DMS 273 treated with DMSO at 0.1 percent for 48 hours (cell line): Measurements from ENCODE around the gene HS3ST1.

ENCODE experiments used
- DNase-seq: peaks from one replicate; lab custom pipeline; 2025; lab: John Stamatoyannopoulos, UW

The HS3ST1 gene

GRCh38 chr4:11428231-11428898 lies at the start of gene HS3ST1:
HS3ST1 (minus strand) TSS chr4:11428894; CDS start chr4:11400005, 28,889 bp downstream.
- no peak for DNase-seq

GRCh38 chr4:11475871-11476270 lies 47.2 kb upstream of the HS3ST1 start:
- no peak for DNase-seq

GRCh38 chr4:11474146-11474545 lies 45.5 kb upstream of the HS3ST1 start:
- DNase-seq = no peak

GRCh38 chr4:11472535-11472934 lies 43.8 kb upstream of the HS3ST1 start:
- no peak for DNase-seq

- no peak for DNase-seq
Observed at GRCh38 chr4:11471618-11472017, 42.9 kb upstream of the HS3ST1 start.

DNA sequence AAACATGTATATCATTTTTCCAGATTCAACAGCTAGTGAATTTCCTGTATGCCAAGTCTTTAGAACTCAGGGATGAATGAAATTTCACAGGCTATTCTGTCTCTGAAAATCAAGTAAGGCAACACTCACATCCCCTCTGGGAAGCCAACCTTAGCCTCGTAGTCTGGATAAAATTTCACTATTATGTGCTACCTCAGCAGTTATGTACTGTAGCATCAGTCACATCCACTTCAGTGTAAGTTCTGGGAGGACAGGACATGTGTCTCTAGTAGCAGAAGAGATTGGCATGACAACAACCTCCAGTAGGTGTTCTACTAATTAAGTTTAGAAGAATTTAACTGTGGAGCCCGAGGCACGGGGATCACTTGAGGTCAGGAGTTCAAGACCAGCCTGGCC lies 42.4 kb upstream of the HS3ST1 start:
- DNase-seq = no peak

DNA sequence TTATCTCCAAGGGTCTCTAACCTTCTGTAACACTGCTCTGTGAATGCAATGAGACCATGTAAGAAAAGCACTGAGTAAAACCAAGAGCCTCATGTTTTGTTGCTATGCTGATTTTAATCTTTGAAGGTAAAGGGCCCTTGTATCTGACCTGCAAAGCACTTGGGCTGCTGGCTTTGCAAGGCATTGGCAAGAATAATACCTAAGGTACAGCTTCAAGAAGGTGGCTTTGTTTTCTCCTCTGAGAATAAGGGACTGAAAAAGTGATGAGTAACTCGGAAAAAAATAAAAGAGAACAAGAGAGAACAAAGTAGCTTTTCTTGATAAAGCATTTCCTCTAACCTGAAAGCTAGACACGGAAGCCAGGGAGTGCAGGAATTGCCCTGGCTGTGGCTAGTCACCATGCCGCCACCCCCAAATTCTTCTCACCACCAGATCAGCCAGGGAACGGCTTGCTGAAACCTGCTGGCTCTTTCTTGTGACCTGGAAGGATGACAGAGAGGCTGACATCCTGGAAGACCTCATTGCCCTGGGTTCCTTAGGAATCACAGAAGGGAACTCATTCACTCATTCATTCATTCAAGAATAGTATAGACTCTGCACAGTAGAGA lies 41.8 kb upstream of the HS3ST1 start:
- DNase-seq = no peak

- DNase-seq = no peak
Observed at GRCh38 chr4:11469650-11470437, 41.1 kb upstream of the HS3ST1 start.

- DNase-seq = no peak
Observed at GRCh38 chr4:11468901-11469300, 40.2 kb upstream of the HS3ST1 start.

GRCh38 chr4:11467931-11468330 lies 39.2 kb upstream of the HS3ST1 start:
- no peak for DNase-seq

DNA sequence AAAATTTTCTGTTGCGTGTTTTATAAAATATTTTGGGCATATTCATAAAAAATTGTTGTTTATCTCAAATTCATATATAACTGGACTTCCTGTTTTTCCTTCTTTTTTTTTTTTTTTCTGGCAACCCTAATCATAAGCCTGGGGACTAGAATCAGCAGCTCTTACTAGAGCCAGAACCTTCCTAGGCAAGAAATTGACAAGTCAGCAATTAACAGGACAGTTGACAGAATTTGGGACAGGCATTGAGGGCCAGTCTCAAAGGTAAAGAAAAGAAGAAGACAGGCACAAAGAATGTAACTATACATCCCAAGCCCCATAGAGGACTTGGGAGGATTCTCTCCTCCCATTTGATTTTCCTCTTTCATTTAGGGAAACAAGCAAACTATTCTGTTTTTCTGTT lies 35.0 kb upstream of the HS3ST1 start:
- DNase-seq = no peak

DNA sequence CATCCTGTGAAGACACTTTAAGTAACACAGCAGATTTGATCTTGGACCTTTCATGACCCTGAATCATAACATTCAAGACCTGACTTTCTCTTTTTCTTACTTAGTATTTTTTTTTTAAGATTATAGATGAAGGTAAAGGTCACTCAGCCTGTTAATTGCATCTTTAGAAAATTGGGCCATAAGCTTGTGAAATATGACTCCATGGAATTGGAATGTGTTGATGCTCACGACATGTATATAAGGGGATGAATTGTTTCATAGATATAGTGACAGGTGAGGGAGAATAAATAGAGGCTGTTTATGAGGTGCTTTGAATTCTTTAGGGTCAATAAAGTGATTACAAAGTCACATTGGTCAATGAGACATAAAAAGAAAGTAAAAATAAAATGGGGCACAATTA lies 27.7 kb upstream of the HS3ST1 start:
- no peak for DNase-seq

DNA sequence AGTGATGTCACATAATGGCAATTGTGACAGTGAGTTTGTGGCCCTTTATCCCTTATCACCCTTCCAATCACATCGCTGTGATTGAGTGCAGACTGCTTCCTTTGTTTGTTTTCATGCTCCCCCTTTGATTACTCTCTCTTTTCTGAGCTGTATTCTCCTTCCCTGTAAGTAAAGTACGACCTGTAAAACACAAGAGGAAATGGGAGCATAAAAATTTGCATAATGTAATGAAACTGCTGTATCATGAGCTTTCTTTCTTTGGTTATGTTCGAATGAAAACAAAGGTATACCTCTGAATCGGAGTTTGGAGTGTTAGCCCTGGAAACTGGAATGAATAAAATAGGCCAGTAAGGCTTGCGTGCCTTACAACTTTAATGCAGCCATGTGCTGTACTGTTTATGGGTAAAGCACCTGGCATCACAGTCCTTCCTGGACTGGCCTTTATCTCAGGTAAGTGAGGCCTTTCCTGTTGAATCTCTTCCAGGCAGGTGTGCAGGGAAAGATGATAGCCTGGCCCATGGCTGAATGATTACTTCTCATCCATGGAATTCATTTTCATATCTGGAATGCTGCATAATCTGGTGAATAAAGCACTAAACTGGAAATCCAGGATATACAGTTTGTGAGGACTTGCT lies 26.6 kb upstream of the HS3ST1 start:
- no peak for DNase-seq

DNA sequence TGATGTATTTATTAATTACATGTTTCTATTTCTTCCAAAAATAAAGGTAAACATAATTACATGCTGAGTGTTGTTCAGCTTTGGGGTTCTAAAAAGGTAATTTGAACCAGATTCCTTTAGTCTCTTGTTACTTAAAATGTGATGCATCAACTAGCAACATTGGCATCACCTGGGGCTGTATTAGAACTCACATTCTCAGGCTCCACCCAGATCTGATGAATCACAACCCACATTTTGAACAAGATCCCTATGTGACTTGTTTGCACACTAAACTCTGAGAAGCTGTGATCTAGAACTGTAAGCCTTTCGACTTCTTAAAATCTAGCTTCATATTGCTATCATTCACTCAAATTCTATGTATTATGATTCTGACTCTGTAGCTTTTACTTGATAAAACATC lies 23.0 kb upstream of the HS3ST1 start:
- no peak for DNase-seq

DNA sequence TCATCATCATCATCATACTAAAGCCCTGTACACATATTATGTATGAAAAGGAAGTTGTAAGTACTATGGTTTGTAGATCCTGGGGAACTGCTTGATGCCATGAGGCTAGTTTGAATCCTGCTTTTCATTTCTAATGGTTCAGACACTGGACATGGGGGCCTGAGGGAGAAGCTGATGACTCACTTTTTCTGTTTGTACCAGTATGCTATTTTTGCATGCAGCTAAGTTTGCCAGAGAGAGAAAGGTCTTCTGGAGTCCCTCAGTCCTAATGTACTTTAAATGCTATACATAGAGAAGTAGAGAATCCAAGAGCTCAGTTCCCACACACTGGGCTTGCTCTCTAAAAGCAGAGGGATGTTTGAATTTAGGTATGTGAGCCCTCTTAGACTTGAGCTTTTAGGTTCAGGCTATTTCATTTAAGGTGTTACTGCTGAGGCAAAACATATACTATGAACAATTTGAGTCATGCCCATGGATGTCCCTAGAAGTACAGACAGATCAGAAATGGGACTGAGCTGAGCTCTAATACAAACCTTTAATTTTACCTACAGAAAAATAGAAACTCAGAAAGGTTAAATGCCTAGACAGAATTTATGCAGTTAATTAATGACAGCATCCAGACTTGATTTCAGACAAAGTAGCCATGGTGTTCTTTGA lies 17.6 kb upstream of the HS3ST1 start:
- no peak for DNase-seq

GRCh38 chr4:11441194-11441556 lies 12.5 kb upstream of the HS3ST1 start:
- DNase-seq = no peak

DNA sequence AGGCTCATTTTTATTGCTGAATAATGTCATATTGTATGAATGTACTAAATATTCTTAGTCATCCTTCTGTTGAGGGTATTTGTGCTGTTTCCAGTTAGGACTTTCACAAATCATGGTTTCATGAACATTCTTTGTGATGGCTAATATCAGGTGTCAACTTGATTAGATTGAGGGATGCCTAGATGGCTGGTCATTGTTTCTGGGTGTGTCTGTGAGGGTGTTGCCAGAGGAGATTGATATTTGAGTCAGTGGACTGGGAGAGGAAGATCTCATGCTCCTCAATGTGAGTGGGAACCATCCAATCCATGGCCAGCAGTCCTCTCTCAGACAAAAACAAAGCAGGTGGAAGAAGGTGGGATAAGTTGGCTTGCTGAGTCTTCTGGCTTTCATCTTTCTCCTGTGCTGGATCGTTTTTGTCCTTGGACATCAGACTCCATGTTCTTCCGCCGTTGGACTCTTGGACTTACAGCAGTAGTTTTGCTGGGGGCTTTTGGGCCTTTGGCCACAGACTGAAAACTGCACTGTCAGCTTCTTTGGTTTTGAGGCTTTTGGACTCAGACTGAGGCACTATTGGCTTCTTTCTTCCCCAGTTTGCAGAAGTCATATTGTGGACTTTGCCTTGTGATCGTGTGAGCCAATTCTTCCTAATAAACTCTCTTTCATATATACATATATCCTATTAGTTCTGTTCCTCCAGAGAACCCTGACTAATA lies 11.9 kb upstream of the HS3ST1 start:
- no peak for DNase-seq

- no peak for DNase-seq
Observed at GRCh38 chr4:11439836-11440235, 11.1 kb upstream of the HS3ST1 start.

DNA sequence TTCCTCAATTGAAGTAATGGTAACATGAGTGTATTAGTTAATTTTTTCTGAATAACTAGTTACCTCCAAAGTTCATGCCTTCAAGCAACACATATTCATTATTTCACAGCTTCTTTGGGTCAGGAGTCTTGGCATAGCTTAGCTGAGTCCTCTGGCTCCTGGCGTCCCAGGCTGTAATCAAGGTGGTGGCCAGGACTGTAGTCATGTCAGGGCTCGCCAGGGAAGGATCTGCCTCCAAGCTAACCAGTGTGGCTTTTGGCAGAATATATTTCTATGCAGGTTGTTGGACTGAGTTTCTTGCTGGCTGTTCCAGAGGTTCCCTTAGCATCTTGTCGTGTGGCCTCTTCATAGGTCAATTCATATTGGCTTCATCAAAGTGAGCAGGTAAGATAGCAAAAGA lies 10.0 kb upstream of the HS3ST1 start:
- no peak for DNase-seq

DNA sequence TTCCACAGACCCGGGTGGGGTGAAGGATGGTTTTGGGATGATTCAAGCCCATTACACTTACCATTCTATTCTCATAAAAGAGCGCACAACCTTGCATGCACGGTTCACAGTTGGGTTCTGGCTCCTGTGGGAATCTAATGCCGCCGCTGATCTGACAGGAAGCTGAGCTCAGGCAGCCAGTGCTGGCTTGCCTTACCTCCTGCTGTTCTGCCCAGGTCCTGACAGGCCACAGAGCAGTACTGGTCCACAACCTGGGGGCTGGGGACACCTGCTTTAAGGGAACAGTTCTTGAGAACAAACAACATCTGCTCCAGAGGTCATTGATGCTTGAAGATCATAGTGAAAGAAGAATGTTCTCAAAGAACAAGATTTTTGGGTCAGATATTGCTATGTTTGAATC lies 8.0 kb upstream of the HS3ST1 start:
- DNase-seq = no peak

DNA sequence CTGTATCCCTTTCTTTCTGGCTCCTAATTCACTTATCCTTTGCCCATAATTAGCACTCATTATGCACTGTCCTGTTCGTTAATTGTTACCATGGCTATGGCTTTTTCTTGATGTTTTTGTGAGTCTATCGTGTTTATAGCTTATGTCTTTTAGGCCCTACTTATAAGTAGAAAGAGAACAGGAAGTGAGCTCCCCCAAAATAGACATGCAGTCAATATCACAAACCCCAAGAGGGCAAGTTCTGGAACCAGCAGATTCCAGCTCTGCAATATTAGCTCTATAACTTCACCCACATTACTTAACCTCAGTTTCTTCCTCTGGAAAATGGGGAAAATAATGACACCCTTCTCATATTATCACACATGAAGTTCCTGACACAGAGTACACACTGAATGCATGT lies 7.4 kb upstream of the HS3ST1 start:
- DNase-seq = no peak

DNA sequence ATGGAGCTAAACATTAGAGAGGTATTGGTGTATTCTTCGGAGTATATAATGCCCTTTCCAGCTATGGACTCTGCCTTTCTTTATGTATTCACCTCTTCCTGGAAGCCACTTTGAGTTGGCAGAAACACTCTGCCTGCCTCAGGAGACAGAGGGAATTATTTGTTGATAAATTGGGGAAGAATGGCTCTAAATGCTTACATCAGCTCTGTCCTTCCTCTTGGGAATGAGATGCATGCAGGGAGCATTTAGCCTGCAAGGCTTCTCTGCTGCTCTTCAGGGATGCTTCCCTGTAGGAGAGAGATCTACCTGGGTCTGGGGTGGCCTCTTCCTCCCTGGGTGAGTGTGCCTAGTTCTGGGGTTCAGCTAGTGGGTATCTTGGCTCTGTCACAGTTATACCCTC lies 6.9 kb upstream of the HS3ST1 start:
- DNase-seq = no peak
